Bronchial epithelial cell (primary cell): Measurements from ENCODE around the gene WDR82. TPM values are rescaled to one million over a fixed set of nuclear protein-coding genes. Genes with fewer than 3 reads are reported as not detected.

Experiments used
- DNase-seq: peaks from one replicate; pipeline ENCODE4 v3.0.0-alpha.2; 2010; ENCODE audit warnings: low read depth
- FAIRE-seq: peaks from 2 replicates; lab custom pipeline; 2011; peaks lifted over from hg19 to GRCh38; lab: Jason Lieb, UNC
- H3K27me3 ChIP-seq: 2 replicates; pipeline ENCODE4 v1.5.1; 2011; ENCODE audit warnings: low read length; ENCODE audit not compliant: control insufficient read depth, insufficient read depth
- H3K36me3 ChIP-seq: 2 replicates; pipeline ENCODE4 v1.5.1; 2011; ENCODE audit warnings: low read length; ENCODE audit not compliant: control insufficient read depth, insufficient read depth
- H3K4me3 ChIP-seq: 2 replicates; pipeline ENCODE4 v1.5.1; 2011; ENCODE audit warnings: mild to moderate bottlenecking, low read depth, low read length, control low read depth
- total RNA-seq: library from RNA; depleted of rRNA; stranded (reverse); fragments of >200 nt; gene quantifications from 2 replicates; pipeline ENCODE4 v1.2.1, GENCODE V29; 2014
- TF ChIP-seq, protein P1 (sequence below): IDR thresholded peaks from 2 replicates; pipeline ENCODE4 v1.5.1; 2011; ENCODE audit warnings: mild to moderate bottlenecking, moderate library complexity, low read length, control low read depth, inconsistent platforms; ENCODE audit not compliant: insufficient read depth, severe bottlenecking

The WDR82 gene
- total RNA-seq, 1 donor from 2014 or later = 61.3 TPM

DNA sequence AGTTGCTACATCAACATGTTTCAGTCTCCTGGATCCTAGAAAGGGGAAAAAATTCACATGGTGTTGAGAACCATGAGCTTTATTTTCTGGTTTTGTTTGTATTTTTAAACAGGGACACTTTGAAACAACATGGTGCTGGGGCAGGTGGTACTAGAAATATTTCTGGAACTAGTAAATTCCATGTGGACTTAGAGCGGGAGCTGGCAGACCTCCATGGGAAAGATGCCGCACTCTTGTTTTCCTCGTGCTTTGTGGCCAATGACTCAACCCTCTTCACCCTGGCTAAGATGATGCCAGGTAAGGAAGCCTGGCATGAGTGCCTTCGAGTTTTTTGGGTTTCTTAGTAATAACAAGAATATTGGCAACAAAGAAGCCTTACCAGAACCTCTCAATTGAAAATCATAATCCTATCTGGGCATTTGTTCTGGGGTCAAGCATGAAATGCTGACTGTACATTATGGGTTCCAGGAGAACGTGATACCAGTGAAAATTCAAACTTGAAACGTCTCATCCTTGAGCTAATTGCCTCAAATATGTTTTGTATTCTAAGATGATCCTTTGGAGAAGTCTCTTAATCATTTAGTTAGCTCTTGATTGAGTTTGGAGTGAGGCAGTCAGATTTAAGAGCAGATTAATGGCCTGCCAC lies 72.6 kb downstream of the WDR82 start:
- FAIRE-seq (peak; percentile 7), DNase-seq (peak; percentile 85)
- Histone ChIP-seq H3K27me3 (peaks cover 2% of the 10 kb centered on the region), H3K4me3 (no peak overlapping the region), H3K36me3 (peaks cover 15% of the 10 kb centered on the region)
- TF ChIP-seq, protein P1, sequence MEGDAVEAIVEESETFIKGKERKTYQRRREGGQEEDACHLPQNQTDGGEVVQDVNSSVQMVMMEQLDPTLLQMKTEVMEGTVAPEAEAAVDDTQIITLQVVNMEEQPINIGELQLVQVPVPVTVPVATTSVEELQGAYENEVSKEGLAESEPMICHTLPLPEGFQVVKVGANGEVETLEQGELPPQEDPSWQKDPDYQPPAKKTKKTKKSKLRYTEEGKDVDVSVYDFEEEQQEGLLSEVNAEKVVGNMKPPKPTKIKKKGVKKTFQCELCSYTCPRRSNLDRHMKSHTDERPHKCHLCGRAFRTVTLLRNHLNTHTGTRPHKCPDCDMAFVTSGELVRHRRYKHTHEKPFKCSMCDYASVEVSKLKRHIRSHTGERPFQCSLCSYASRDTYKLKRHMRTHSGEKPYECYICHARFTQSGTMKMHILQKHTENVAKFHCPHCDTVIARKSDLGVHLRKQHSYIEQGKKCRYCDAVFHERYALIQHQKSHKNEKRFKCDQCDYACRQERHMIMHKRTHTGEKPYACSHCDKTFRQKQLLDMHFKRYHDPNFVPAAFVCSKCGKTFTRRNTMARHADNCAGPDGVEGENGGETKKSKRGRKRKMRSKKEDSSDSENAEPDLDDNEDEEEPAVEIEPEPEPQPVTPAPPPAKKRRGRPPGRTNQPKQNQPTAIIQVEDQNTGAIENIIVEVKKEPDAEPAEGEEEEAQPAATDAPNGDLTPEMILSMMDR = no peak

Other genes starting within 250 kb of the WDR82 start
- 38.2 and 42.4 TPM in 2 replicates for gene DUSP7, start 222.1 kb downstream of the WDR82 start, total RNA-seq
- gene POC1A, start 124.2 kb downstream of the WDR82 start, total RNA-seq = 1.8 and 3.3 TPM in 2 replicates
- gene ALAS1, start 80.5 kb downstream of the WDR82 start, total RNA-seq = 32.1 and 66.7 TPM in 2 replicates
- gene TLR9, start 53.0 kb downstream of the WDR82 start, total RNA-seq = not detected in 2 replicates
- gene TWF2, start 39.5 kb downstream of the WDR82 start, total RNA-seq = 47.6 and 57.7 TPM in 2 replicates
- 2.0 and 2.6 TPM in 2 replicates for gene PPM1M, start 32.9 kb downstream of the WDR82 start, total RNA-seq
- gene GLYCTK, start 9.2 kb upstream of the WDR82 start, total RNA-seq = 9.2 and 10.8 TPM in 2 replicates
- 0.79 and 1.2 TPM in 2 replicates for gene DNAH1, start 37.7 kb upstream of the WDR82 start, total RNA-seq
- 54.2 and 70.0 TPM in 2 replicates for gene BAP1, start 131.4 kb upstream of the WDR82 start, total RNA-seq
- 5.3 and 9.0 TPM in 2 replicates for gene PHF7, start 132.0 kb upstream of the WDR82 start, total RNA-seq
- gene SEMA3G, start 166.5 kb upstream of the WDR82 start, total RNA-seq = under 0.01 and 0.13 TPM in 2 replicates
- 0.26 and 1.2 TPM in 2 replicates for gene TNNC1, start 175.4 kb upstream of the WDR82 start, total RNA-seq
- 30.5 and 42.9 TPM in 2 replicates for gene NISCH, start 177.0 kb upstream of the WDR82 start, total RNA-seq
- under 0.01 and 0.13 TPM in 2 replicates for gene STAB1, start 216.7 kb upstream of the WDR82 start, total RNA-seq